ENCODE measurements around the gene MEFV.
"Not testable (repeated sequence)": the region's sequence is repeated elsewhere in the genome, so short reads cannot be mapped to it uniquely, and the experiment has no call there.

The MEFV gene

GRCh38 chr16:3256146-3256865 is at the start of gene MEFV:
Gene MEFV (minus strand): TSS chr16:3256633. CDS start chr16:3256587, 46 bp downstream.
- no peak for DNase-seq (ENCODE audit: extremely low read depth in 1 of 2, low read depth in 1 of 2)

GRCh38 chr16:3306078-3306477 is 49.6 kb upstream of the MEFV start:
- DNase-seq (ENCODE audit: extremely low read depth in 1 of 2, low read depth in 1 of 2) = no peak

GRCh38 chr16:3305109-3306068 is 49.0 kb upstream of the MEFV start, which contains the start of the genes TIGD7 and ZNF75A:
Gene TIGD7 (minus strand): TSS chr16:3305430. CDS start chr16:3300614, 4,816 bp downstream.
Gene ZNF75A (plus strand): TSS chr16:3305497. CDS start chr16:3308429, 2,932 bp downstream.
- DNase-seq (ENCODE audit: extremely low read depth in 1 of 2, low read depth in 1 of 2) = peak; percentile 62 to 65

GRCh38 chr16:3304370-3304769 is 47.9 kb upstream of the MEFV start:
- DNase-seq (ENCODE audit: extremely low read depth in 1 of 2, low read depth in 1 of 2) = no peak

- DNase-seq (ENCODE audit: extremely low read depth in 1 of 2, low read depth in 1 of 2) = no peak
Observed at GRCh38 chr16:3295783-3296182, 39.4 kb upstream of the MEFV start.

GRCh38 chr16:3295209-3295608 is 38.8 kb upstream of the MEFV start:
- no peak for DNase-seq (ENCODE audit: extremely low read depth in 1 of 2, low read depth in 1 of 2)

GRCh38 chr16:3292604-3293003 is 36.2 kb upstream of the MEFV start:
- DNase-seq (ENCODE audit: extremely low read depth in 1 of 2, low read depth in 1 of 2) = no peak

- no peak for DNase-seq (ENCODE audit: extremely low read depth in 1 of 2, low read depth in 1 of 2)
Observed at GRCh38 chr16:3289998-3290673, 33.7 kb upstream of the MEFV start.

GRCh38 chr16:3285131-3285530 is 28.7 kb upstream of the MEFV start:
- DNase-seq (ENCODE audit: extremely low read depth in 1 of 2, low read depth in 1 of 2) = no peak

GRCh38 chr16:3283543-3284447 is 27.4 kb upstream of the MEFV start:
- no peak for DNase-seq (ENCODE audit: extremely low read depth in 1 of 2, low read depth in 1 of 2)

- DNase-seq (ENCODE audit: extremely low read depth in 1 of 2, low read depth in 1 of 2) = peak; percentile 80 to 84
Observed at GRCh38 chr16:3282730-3283542, 26.5 kb upstream of the MEFV start, which contains the start of gene ZNF263. Gene ZNF263 (plus strand): TSS chr16:3283491. CDS start chr16:3283819, 328 bp downstream.

GRCh38 chr16:3282103-3282729 is 25.8 kb upstream of the MEFV start:
- no peak for DNase-seq (ENCODE audit: extremely low read depth in 1 of 2, low read depth in 1 of 2)

- no peak for DNase-seq (ENCODE audit: extremely low read depth in 1 of 2, low read depth in 1 of 2)
Observed at GRCh38 chr16:3281222-3281820, 24.9 kb upstream of the MEFV start.

- no peak for DNase-seq (ENCODE audit: extremely low read depth in 1 of 2, low read depth in 1 of 2)
Observed at GRCh38 chr16:3276679-3277078, 20.2 kb upstream of the MEFV start.

- no peak for DNase-seq (ENCODE audit: extremely low read depth in 1 of 2, low read depth in 1 of 2)
Observed at GRCh38 chr16:3274947-3275346, 18.5 kb upstream of the MEFV start.

GRCh38 chr16:3274490-3274889 is 18.1 kb upstream of the MEFV start:
- DNase-seq (ENCODE audit: extremely low read depth in 1 of 2, low read depth in 1 of 2) = no peak

- DNase-seq (ENCODE audit: extremely low read depth in 1 of 2, low read depth in 1 of 2) = not testable (repeated sequence)
Observed at GRCh38 chr16:3271281-3271680, 14.8 kb upstream of the MEFV start.

- DNase-seq (ENCODE audit: extremely low read depth in 1 of 2, low read depth in 1 of 2) = not testable (repeated sequence)
Observed at GRCh38 chr16:3270718-3271117, 14.3 kb upstream of the MEFV start.
